Left kidney (tissue), 8 donors: ENCODE measurements around the gene RMC1. TPM values are rescaled to one million over a fixed set of nuclear protein-coding genes. Genes with fewer than 3 reads are reported as not detected.
"Not testable (repeated sequence)": the region's sequence is repeated elsewhere in the genome, so short reads cannot be mapped to it uniquely, and the experiment has no call there.

Experiments used
- DNase-seq: peaks from one replicate; pipeline ENCODE4 v3.0.0-alpha.2; 2013
- long read RNA-seq, 8 donors: transcript quantifications; one replicate each; lab custom pipeline, GENCODE V29; 2026
- polyA plus RNA-seq: library from polyadenylated mRNA; unstranded; fragments of 120-200 nt; gene quantifications from one replicate; pipeline ENCODE4 v1.2.1, GENCODE V29; 2013; ENCODE audit not compliant: insufficient read length

Gene RMC1
- 28.7 TPM for polyA plus RNA-seq
- long read RNA-seq, donor 1, partial matches to known transcripts: 0 of 5 reads
- long read RNA-seq, donor 1, other reads (novel, unspliced or antisense): 0 of 5 reads
- long read RNA-seq, donor 2, transcript RMC1-201 (20 exons, 2,162 nt): major isoform, 5 of 6 reads
- long read RNA-seq, donor 2, partial matches to known transcripts: 0 of 6 reads
- long read RNA-seq, donor 2, other reads (novel, unspliced or antisense): 0 of 6 reads
- long read RNA-seq, donor 3, transcript RMC1-201 (20 exons, 2,162 nt): major isoform, 7 of 7 reads
- long read RNA-seq, donor 3, partial matches to known transcripts: 0 of 7 reads
- long read RNA-seq, donor 3, other reads (novel, unspliced or antisense): 0 of 7 reads
- long read RNA-seq, donor 4, partial matches to known transcripts: 0 of 1 reads
- long read RNA-seq, donor 4, other reads (novel, unspliced or antisense): 0 of 1 reads
- long read RNA-seq, donor 5, transcript RMC1-201 (20 exons, 2,162 nt): major isoform, 5 of 23 reads
- long read RNA-seq, donor 5, partial matches to known transcripts: 18 of 23 reads
- long read RNA-seq, donor 5, other reads (novel, unspliced or antisense): 0 of 23 reads
- long read RNA-seq, donor 6, partial matches to known transcripts: 0 of 2 reads
- long read RNA-seq, donor 6, other reads (novel, unspliced or antisense): 0 of 2 reads
- long read RNA-seq, donor 7, partial matches to known transcripts: 0 of 2 reads
- long read RNA-seq, donor 7, other reads (novel, unspliced or antisense): 0 of 2 reads
- long read RNA-seq, donor 8, partial matches to known transcripts: 0 of 1 reads
- long read RNA-seq, donor 8, other reads (novel, unspliced or antisense): 0 of 1 reads

GRCh38 chr18:23503038-23503962 is at the start of gene RMC1:
RMC1 (plus strand) TSS chr18:23503511; CDS start chr18:23503619, 108 bp downstream.
- DNase-seq: peak; percentile 90

- DNase-seq: no peak
These were observed 49.6 kb upstream of the RMC1 start for GRCh38 chr18:23453680-23454058.

- no peak for DNase-seq
These were observed 46.5 kb upstream of the RMC1 start for GRCh38 chr18:23456835-23457234.

- no peak for DNase-seq
These were observed 44.3 kb upstream of the RMC1 start for GRCh38 chr18:23458830-23459529.

GRCh38 chr18:23459530-23459921 is 43.8 kb upstream of the RMC1 start:
- no peak for DNase-seq

- no peak for DNase-seq
These were observed 42.7 kb upstream of the RMC1 start for GRCh38 chr18:23460285-23461273.

- DNase-seq: no peak
These were observed 40.4 kb upstream of the RMC1 start for GRCh38 chr18:23462876-23463275.

- no peak for DNase-seq
These were observed 34.4 kb upstream of the RMC1 start for GRCh38 chr18:23468753-23469459.

- no peak for DNase-seq
These were observed 32.5 kb upstream of the RMC1 start for GRCh38 chr18:23470620-23471387.

- DNase-seq: no peak
These were observed 31.8 kb upstream of the RMC1 start for GRCh38 chr18:23471486-23471885.

- no peak for DNase-seq
These were observed 23.3 kb upstream of the RMC1 start for GRCh38 chr18:23479829-23480505.

GRCh38 chr18:23484561-23485182 is 18.6 kb upstream of the RMC1 start:
- DNase-seq: no peak

- no peak for DNase-seq
These were observed 17.9 kb upstream of the RMC1 start for GRCh38 chr18:23485386-23485785.

- DNase-seq: no peak
These were observed 15.4 kb upstream of the RMC1 start for GRCh38 chr18:23487738-23488570.

GRCh38 chr18:23489586-23489985 is 13.7 kb upstream of the RMC1 start:
- DNase-seq: not testable (repeated sequence)

- no peak for DNase-seq
These were observed 9.7 kb upstream of the RMC1 start for GRCh38 chr18:23493654-23494053.

- no peak for DNase-seq
These were observed 8.3 kb upstream of the RMC1 start for GRCh38 chr18:23494992-23495391.
